ENCODE data around the gene FXYD2. TPM values are rescaled to one million over a fixed set of nuclear protein-coding genes. Genes with fewer than 3 reads are reported as not detected.

The FXYD2 gene
- total RNA-seq, 1 donor from 2014 or later = not detected

DNA sequence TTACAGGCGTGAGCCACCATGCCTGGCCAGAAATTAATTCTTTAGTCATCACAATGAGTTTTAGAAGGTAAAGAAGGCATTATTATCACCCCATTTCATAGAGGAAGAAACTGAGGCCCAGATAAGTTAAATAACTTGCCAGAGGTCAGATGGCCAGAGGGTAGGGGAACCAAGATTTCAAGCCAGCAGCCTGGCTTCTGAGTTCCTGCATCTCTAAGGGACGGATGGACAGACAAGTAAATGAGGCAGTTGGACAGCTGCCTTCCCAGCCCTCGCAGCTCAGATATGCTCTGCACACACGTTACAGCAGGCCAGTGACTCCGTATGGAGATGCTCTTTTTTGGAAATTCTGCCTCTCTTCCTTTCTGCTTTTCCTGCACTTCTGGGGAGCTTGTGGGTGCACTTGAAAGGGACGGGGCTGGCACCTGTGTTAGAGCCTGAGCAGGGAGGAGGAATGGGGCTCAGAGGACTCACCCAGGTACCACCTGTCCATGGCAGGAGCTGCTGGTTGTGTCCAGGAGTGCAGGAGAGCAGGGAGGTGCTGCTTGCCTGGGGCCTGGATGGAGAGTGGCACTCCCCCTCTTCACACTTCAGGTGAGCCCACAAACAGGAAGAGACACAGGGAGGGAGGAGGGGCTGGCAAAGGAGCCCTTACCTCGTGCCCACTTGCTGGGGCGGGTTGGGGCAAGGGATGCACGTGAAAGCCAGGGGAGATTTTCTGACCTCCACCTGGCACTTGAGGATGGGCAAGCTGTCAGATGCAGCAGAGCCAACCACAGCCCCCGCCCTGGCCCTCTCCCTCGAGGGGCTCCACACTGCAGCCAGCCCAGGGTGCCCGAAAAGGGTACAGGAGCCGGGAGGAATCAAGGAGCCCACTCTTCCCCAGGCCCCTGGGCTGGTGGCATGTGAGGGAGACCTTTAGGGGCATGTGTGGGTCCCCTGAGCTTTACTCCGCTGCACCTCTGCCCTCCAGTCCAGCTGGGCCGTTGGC lies 3.3 kb upstream of the FXYD2 start:
- H3K27ac Mint-ChIP-seq (ENCODE audit: unreplicated experiment) = no peak overlapping the region
- no peak overlapping the region for H3K4me3 Mint-ChIP-seq (ENCODE audit: unreplicated experiment)
- TF ChIP-seq, protein P1, sequence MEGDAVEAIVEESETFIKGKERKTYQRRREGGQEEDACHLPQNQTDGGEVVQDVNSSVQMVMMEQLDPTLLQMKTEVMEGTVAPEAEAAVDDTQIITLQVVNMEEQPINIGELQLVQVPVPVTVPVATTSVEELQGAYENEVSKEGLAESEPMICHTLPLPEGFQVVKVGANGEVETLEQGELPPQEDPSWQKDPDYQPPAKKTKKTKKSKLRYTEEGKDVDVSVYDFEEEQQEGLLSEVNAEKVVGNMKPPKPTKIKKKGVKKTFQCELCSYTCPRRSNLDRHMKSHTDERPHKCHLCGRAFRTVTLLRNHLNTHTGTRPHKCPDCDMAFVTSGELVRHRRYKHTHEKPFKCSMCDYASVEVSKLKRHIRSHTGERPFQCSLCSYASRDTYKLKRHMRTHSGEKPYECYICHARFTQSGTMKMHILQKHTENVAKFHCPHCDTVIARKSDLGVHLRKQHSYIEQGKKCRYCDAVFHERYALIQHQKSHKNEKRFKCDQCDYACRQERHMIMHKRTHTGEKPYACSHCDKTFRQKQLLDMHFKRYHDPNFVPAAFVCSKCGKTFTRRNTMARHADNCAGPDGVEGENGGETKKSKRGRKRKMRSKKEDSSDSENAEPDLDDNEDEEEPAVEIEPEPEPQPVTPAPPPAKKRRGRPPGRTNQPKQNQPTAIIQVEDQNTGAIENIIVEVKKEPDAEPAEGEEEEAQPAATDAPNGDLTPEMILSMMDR (IDR thresholded peaks at IDR 0.05) = no peak
- no peak for DNase-seq (ENCODE audit: extremely low spot score, unreplicated experiment)
- H3K27me3 Mint-ChIP-seq (ENCODE audit: unreplicated experiment) = peaks cover 4% of the 10 kb centered on the region
- H3K9me3 Mint-ChIP-seq (ENCODE audit: unreplicated experiment) = no peaks in the 10 kb centered on the region
- H3K4me1 Mint-ChIP-seq (ENCODE audit: unreplicated experiment) = peaks cover 2% of the 10 kb centered on the region
- H3K36me3 Mint-ChIP-seq (ENCODE audit: unreplicated experiment) = no peaks in the 10 kb centered on the region

GRCh38 chr11:117826832-117827231 lies 2.3 kb upstream of the FXYD2 start:
- Mint-ChIP-seq H3K4me1 (ENCODE audit: unreplicated experiment) (peaks cover 2% of the 10 kb centered on the region), H3K9me3 (ENCODE audit: unreplicated experiment) (no peaks in the 10 kb centered on the region), H3K36me3 (ENCODE audit: unreplicated experiment) (no peaks in the 10 kb centered on the region), H3K27me3 (ENCODE audit: unreplicated experiment) (no peaks in the 10 kb centered on the region), H3K27ac (ENCODE audit: unreplicated experiment) (no peak overlapping the region), H3K4me3 (ENCODE audit: unreplicated experiment) (no peak overlapping the region)
- DNase-seq (ENCODE audit: extremely low spot score, unreplicated experiment) = no peak
- TF ChIP-seq, protein P1 (IDR thresholded peaks at IDR 0.05) = no peak

DNA sequence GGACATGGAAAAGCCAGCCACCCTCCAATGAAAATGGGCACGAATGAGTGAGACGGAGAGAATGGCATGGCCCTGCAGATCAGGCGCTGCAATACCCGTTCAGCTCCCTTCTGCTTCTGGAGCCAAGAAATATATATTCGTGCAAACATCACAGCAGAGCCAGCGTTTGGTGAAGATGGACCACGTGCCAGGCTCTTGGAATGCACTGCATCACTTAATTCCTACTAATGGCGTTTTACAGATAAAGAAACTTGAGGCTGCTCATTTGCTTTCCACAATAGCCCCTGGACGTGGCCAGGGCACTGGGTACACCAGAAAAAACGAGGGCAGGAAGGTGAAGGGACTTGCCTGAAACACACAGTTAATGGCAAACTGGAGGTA lies 1.6 kb upstream of the FXYD2 start:
- Mint-ChIP-seq H3K27me3 (ENCODE audit: unreplicated experiment) (no peaks in the 10 kb centered on the region), H3K9me3 (ENCODE audit: unreplicated experiment) (no peaks in the 10 kb centered on the region), H3K27ac (ENCODE audit: unreplicated experiment) (no peak overlapping the region), H3K4me3 (ENCODE audit: unreplicated experiment) (no peak overlapping the region), H3K4me1 (ENCODE audit: unreplicated experiment) (peaks cover 2% of the 10 kb centered on the region), H3K36me3 (ENCODE audit: unreplicated experiment) (no peaks in the 10 kb centered on the region)
- TF ChIP-seq, protein P1 (IDR thresholded peaks at IDR 0.05) = no peak
- DNase-seq (ENCODE audit: extremely low spot score, unreplicated experiment) = no peak

DNA sequence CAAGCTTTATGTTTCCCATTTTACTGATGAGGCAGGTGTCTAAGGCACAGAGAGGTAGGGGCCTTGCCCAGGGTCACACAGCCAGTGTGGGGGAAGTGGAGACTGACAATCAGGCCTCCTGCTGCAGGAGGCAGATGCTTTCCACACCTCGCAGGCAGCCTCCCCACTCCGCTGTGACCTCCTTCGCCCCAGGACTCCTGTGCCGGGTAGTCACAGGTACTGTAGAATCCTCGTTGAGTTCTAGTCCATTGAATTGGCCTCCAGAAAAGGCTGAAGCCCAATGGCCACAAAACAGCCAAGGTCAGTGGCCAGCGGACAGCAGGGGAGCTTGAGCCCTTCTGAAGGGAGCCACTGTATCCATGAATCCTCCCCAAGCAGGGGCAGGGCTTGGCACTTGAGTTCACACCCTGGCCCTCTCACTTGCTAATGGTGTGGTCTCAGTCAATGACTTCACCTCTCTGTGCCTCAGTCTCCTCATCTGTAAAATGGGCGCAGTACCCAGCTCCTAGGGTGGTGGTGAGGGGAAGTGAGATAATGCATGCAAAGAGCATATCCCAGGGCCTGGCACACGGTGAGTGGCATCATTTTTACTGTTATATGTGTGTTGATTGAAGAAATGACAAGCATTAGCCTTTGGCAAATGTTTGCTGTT lies 1.1 kb upstream of the FXYD2 start:
- Mint-ChIP-seq H3K4me3 (ENCODE audit: unreplicated experiment) (no peak overlapping the region), H3K9me3 (ENCODE audit: unreplicated experiment) (no peaks in the 10 kb centered on the region), H3K36me3 (ENCODE audit: unreplicated experiment) (no peaks in the 10 kb centered on the region), H3K4me1 (ENCODE audit: unreplicated experiment) (peaks cover 2% of the 10 kb centered on the region), H3K27ac (ENCODE audit: unreplicated experiment) (no peak overlapping the region), H3K27me3 (ENCODE audit: unreplicated experiment) (no peaks in the 10 kb centered on the region)
- TF ChIP-seq, protein P1 (IDR thresholded peaks at IDR 0.05) = no peak
- DNase-seq (ENCODE audit: extremely low spot score, unreplicated experiment) = no peak

DNA sequence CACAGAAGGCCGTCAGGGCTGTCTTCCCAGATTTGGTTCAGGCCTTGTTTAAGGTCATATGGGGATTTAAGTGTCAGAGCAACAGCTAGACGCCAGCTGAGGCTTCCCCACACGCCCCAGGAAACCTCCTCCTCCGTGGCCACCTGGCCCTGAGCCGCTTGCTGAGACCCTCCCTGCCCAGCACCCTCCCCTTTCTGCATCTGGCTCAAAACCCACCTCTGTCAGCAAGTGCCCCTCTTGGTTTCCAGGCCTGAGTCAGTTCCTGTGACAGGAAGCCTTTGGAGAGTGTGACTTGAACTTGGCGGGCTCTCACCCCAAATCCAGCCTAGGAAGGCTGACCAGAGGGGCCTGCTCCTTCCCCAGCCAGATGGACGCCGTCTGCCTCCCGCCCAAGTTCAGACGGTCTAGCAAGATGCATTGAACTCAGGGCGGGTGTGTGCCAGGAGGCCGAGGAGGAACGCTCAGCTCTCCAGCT lies 561 bp downstream of the FXYD2 start:
- TF ChIP-seq, protein P1 (IDR thresholded peaks at IDR 0.05) = no peak
- no peak for DNase-seq (ENCODE audit: extremely low spot score, unreplicated experiment)
- Mint-ChIP-seq H3K9me3 (ENCODE audit: unreplicated experiment) (no peaks in the 10 kb centered on the region), H3K4me1 (ENCODE audit: unreplicated experiment) (peaks cover 5% of the 10 kb centered on the region), H3K4me3 (ENCODE audit: unreplicated experiment) (no peak overlapping the region), H3K36me3 (ENCODE audit: unreplicated experiment) (no peaks in the 10 kb centered on the region), H3K27me3 (ENCODE audit: unreplicated experiment) (no peaks in the 10 kb centered on the region), H3K27ac (ENCODE audit: unreplicated experiment) (no peak overlapping the region)

Data from osteocyte (in vitro differentiated cells).